Islet precursor cell (in vitro differentiated cells): ENCODE results near the gene IFT27.

Experiments used
- DNase-seq: peaks from one replicate; pipeline ENCODE4 v3.0.0-alpha.2; 2018

The IFT27 gene, protein sequence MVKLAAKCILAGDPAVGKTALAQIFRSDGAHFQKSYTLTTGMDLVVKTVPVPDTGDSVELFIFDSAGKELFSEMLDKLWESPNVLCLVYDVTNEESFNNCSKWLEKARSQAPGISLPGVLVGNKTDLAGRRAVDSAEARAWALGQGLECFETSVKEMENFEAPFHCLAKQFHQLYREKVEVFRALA

DNA sequence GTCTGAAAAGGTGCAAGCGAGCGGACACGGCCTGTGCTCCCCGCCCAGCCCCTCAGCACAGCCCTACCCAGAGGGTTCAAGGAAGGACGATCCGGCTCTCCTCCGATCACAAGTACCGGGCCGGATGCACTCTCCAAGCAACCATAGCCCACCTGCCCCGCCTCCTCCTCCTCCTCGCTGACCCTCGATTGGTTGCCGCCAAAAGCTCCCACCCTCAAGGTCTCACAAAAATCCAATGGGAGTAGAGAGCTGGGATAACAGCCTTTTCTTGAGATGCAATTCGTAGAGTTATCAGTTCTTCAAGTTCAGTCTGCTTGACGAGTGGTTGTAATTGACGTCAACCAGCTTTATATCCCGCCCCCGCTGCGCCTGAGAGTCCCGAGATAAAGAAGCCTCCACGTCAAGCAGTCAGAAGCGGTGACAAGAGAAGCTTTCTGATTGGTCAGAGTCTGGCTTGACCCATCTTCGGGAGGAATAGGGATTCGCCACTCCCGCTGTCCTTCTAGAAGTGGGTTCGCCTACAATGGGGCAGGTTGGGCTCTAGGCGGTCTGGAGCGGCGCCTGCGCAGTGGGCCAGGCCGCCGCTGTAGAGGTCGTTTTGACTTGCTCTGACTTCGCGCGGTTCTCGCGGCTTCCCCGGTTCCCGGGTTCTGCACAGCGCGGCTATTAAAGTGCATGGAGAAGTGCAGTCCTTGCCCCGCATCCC is at the start of gene IFT27:
Gene IFT27, minus strand, starts transcription at position 156 of the 706 bp plus-strand sequence. CDS start 412 bp downstream, outside the sequence.
- DNase-seq: peak; percentile 100

DNA sequence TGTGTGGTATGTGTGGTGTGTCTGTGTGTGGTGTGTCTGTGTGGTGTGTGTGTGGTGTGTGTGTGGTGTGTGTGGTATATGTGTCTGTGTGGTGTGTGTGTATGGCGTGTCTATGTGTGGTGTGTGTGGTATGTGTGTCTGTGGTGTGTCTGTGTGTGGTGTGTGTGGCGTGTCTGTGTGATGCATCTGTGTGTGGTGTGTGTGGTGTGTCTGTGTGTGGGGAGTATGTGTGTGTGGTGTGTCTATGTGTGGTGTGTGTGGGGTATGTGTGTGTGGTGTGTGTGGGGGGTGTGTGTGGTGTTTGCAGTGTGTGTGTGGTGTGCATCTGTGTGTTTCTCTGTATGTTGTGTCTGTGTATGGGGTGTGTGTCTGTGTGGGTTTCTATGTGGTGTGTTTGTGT is 48.7 kb upstream of the IFT27 start:
- no peak for DNase-seq

DNA sequence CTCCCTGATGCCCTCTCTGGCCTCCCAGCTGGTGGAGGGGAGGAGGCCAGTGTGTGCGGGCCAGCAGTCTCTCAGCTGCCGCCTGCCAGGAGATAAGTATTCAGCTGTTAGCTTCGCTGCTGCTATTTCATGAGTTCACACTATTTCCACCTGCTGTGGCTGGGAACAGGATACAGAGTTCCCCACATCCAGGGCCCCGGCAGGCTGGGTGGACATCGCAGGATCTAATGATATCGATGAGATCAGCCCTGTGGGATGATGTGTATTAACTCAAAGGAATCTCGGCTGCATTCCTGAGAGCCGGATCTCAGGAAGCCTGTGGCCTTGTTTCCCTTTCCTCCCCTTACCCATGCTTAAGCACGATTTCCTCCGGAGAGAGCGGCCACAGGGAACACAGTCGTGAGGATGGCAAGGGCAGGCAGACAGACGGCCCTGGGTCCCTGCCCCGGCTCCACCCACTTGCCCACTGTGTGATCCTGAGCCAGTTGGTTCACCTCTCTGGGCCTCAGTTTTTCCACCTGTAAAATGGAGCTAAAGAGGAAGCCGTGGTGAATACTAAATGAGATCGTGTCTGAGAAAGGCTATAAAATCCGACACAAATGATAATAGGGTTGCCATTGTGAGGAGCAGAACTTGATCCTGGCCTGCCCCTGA is 47.4 kb upstream of the IFT27 start:
- no peak for DNase-seq

DNA sequence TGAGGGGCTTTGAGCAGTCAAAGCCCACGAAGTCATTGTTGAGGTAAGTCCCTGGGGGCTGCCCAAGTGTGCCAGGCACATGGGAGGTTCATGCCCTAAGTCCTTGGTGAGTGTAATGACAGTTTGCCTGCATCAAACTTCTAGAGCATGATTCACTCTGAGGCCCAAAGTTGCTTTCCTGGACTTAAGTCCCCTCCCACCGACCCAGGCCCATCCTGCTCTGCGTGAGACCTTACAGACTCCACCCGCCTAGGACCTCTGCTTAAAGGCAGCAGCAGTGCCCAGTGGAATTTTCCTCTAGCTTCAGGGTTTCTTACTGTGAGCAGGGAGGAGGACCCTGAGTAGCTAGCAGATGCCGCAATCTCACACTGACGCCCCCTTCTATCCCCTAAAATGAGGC is 46.7 kb upstream of the IFT27 start:
- peak; percentile 77 for DNase-seq

DNA sequence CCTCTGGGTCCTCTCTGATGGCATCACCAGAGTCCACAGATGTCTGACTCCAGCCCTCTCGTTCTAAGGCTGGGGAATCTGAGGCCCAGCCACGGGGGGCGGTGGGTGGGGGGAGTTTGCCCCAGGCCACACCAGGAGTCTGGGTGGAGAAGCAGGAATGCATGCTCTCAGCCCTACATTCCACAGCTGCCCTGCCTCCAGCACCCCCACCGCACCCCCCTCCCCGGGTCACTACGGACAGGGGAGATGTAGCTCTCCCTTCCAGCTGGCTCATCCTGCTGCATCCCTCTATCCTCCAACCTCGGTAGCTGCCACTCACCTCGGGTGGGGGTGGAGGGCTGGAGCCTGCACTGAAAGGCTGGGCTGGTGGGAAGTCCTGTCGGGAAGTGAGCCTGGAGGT is 43.2 kb upstream of the IFT27 start:
- DNase-seq: peak; percentile 79

DNA sequence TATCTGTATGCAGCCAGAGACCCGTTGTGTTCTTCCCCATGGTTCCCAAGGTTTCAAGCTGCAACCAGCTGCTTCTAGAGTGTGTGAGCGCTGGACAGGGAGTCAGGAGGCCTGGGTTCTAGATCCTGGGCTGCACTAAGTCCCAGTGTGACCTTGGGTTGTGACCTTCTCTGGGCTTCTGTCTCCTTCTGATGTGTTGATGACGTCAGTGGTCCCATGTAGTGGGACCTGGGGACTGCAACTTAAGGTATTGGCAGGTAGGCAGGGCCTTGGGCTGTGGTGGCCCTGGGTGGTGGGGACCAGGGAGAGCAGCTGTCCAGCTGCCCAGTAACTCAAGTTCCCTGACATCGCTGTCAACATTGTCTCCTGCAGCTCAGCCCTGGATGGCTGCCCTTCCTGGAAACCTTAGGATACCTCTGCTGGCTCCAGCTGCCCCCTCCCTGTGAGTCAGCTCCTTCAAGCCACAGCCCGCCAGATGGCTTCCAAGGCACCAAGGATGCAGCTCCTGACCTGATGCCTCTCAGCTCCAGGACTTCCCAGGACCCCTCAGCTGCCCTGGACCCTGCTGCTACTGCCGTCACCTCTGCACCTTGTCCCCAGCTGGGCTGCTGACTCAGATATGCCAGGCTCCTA is 42.2 kb upstream of the IFT27 start:
- no peak for DNase-seq

DNA sequence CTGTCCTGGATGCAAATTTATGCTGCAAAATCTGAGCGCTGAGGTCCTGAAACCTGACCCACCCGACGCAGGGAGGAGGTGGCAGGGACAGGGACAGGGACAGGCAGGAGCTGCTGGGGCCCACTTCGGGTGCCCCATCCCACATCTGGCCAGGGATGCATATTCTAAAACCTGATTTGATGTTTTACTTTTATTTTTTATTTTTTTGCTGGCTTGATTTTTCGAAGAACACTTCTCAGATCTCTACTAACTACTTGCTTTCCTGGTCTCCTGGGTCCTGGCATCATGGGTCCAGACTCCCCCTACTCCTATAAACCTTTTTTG is 41.6 kb upstream of the IFT27 start:
- DNase-seq: no peak

DNA sequence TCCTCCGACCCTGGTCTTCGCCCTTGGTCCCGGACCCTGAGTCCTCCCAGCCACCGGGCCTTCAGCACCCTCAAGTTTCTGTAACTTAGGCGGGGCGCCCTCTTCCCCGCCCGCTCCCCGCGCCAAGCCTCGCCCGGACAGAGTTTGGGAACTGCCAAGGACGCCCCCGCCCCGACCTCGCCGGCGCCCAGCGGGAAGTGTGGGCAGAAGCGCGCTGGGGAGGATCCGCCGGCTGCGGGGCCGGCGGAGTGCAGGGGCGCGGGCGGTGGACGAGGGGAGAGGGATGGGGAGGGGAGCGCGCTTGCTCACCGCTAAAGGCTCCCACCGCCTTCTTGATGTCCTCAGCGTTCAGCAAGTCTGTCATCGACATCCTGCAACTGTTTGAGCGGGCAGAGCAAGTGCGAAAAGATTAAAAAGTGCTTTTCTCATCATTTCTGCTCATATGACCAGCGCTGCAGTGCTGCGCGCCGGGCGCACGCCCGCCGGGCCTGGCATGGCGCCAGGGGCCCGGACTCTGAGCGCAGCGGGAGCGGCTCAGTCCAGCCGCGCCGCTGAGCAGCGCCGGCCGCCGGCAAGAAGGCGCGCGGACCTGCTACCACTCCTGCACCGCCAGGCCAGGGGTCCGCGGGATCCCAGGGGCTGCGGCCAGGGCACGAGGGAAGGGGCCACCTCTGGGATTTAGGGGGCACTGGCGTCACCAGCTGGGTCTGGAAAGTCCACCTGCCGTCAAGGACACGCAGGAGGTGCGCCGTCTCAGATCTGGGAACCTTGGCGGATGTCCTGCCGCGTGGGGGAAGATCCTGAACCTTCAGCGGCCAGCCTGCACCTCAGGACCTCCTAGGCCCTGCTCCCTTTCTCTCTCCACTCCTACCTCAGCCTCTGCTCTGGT is 41.0 kb upstream of the IFT27 start, which contains the start of gene PVALB:
Gene PVALB, minus strand, starts transcription at position 400 of the 889 bp plus-strand sequence. Its CDS starts 30 bp downstream, at position 370.
- no peak for DNase-seq

DNA sequence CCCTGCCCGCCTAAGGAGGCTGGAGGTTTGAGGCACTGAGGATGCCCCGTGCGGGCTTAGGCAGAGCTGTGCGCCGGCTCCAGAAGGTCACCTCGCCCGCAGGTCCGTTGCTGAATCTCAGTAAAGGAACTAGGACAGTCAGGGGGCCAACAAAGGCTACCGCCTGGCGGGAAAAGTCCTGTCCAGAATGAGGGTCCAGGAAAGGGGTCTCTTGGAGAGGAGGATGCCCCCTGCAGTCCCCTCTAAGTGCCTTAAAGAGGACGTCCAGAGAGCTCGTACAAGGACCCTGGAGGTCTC is 40.4 kb upstream of the IFT27 start:
- no peak for DNase-seq

DNA sequence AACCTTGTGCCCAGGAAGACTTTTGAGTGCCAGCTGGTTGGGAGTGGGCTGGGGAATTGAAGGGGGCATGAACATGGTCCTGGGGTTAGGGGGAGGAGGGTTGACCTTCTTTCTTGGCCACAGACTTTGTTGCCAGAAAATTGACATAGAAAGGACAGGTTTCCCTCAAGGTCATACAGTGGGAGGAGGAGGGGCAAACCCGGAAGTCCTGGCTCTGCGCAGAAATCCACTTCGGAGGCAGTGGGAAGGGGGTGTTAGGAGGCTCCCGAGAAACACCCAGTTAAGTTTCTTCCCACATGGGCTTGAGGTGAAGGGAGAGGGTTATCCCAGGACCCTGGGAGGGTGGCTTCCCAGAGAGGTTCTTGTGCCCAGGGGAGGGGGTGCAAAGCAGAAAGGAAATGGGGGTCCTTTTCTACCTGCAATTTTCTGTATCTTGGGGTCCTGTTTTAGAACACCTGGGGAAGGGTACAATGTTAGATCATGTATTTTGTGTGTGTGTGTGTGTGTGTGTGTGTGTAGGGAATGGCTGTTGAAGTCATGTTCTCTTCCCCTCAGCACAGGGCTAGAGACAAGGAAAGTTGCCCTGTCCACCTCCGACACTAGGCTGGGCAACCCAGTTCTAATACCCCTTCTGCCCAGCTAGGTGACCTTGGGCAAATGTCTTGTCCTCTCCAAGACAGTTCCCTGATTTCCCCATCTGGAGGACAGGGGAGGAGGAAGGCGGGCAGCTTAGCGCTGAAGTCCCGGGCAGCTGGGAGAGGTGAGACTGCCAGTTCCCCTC is 39.8 kb upstream of the IFT27 start:
- no peak for DNase-seq

DNA sequence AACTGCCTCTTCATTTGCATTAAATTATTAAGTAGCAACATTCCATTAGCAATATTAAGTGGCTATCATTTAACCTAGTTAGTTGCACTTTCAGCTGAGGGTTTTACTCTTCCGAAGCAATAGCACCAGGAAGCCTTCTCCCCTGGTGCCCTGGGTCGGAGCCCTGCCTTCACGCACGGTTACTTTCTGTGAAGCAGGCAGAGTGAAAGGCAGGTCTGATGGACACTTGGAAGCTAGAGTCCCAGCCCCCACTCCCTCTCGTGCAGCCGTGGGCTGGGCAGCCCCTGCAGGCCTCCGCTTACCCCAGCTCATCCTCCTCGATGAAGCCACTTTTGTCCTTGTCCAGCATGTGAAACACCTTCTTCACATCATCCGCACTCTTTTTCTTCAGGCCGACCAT is 38.9 kb upstream of the IFT27 start:
- DNase-seq: no peak

DNA sequence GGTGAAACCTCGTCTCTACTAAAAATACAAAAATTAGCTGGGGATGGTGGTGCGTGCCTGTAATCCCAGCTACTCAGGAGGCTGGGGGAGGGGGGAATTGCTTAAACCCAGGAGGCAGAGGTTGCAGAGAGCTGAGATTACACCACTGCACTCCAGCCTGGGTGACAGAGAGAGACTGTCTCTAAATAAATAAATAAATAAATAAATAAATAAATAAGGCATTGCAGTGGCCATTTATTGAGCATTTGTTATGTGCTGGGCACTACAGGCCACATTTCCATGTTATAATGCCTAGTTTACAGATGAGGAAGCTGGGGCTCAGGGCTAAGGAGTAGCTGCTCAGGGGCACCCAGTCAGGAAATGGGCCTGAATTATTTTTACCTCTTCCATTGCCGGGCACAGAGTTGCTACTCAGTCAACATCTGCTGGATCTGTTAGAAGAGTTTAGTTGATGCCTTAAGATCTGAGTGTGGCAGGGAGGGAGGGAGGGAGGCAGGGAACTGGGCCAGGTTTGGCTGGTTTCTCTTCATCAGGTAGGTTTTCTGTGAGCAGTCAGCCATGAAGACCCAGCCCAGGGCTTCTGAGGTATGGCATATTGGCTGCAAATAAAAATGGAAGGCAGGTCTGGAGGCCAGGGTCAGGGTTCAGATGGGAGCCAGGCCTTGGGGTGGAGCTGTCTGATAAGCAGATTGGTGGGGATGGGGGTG is 35.3 kb upstream of the IFT27 start:
- no peak for DNase-seq

DNA sequence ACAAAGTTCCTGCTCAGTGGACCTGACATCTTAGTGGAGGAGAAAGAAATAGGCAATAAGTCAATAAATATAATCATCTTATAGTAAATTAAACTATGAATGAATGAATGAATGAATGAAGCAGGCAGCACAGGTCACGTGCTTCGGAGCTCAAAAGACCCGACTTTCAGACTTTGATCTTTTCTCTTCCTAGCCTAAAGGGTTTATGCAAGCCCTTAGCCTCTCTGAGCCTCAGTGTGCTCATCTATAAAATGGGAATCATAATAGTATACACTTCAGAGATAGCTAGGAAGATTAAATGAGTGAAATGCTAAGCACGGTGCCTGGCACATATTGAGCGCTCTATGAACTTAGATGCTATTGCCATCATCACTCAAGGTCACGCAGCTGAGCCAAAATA is 33.4 kb upstream of the IFT27 start:
- DNase-seq: no peak

DNA sequence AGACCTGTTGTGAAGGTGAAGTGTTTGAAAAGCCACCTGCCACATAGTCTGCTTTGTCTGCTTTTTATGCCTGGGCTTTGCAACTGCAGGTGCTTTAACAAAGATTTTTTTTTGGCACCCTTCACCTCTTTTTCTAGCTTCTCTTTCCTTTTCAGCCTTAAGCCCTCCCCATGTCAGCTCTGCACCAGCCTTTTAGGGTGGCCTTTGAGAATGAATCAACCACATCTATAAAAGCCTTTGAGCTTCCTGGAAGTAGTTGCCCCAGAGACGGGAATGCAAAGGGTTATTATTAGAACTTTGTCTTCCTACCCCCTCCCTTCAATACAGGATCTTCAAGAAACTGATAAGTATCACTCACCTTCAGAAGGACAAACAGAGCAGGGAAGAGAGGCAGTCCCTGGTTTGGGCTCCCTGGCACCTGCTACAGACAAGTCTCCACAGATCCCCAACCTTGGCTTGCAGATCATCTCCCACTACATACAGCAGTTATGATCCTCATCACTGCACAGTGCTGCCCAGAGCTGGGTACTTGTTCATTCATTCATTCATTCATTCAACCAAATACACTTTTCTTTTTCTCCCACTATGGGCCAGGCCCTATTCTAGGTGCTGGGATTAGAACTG is 32.9 kb upstream of the IFT27 start:
- no peak for DNase-seq

DNA sequence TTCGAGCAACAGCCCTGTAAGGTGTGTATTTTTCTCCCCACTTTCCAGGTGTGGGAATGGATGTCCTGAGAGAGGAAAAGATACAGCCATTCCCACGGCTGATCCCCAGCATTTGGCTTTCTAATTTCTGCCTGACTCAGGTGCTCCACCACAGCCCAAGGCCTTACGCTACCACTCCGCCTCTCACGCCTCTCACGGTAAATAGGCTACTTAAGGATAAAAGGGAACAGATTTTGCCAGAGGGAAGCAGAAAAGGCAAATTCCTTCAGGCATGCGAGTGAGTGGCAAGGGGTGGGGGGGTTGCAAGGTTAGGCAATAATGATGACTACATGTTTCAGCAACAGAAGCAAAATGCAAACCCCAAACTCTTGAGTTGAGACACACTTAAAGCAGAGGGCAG is 31.7 kb upstream of the IFT27 start:
- peak; percentile 62 for DNase-seq

DNA sequence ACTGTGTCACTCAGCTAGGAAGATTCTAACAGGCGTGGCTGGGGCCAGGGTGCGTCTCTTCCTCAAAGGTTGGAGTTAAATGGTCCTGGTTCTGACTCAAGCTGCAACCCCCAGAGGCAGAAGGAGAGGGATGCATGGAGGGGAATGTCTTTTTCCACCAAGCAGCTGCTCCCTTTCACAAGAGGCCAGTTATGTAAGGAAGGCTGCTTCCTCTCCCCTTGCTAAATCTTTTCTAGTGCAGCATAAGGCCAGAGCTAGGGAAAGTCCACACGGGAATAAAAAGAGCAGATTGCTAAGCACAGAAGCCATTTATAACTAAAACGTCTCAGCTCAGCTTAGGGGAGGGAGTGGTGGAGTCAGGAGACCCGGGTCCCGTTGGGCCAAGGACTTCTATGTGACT is 30.9 kb upstream of the IFT27 start:
- DNase-seq: no peak

DNA sequence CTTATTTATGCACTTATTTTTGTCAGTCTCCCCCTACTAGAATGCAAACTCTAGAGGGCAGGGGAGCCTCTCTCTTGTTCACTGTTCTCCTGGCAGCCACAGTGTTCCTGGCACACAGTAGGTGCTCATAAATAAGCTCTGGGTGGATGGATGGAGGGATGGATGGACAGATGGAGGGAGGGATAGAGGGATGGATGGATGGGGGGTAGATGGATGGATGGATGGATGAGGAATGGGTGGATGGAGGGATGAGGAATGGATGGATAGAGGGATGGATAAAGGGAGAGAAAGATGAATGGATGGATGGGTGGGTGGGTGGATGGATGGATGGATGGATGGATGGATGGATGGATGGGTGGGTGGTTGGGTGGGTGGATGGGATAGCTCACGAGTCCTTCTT is 27.4 kb upstream of the IFT27 start:
- DNase-seq: no peak

DNA sequence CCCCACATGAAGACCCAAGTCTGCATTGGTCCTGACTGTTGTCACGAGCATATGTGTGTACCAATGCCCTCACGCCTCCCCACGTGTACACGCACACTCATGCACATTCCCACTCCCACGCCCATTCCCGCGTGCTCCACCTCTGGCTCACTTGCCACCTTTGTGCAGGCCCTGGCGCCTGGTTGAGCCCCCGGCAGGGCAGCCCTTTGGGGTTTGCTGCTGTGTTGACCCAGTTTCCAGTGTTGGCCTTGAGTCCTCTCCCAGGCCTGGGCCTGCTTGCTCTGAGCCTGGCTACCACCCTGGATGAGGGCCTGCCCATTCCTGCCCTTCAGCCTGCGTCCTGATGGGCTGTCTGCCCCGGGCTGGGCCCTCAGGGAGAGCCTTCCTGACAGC is 22.8 kb upstream of the IFT27 start:
- no peak for DNase-seq

DNA sequence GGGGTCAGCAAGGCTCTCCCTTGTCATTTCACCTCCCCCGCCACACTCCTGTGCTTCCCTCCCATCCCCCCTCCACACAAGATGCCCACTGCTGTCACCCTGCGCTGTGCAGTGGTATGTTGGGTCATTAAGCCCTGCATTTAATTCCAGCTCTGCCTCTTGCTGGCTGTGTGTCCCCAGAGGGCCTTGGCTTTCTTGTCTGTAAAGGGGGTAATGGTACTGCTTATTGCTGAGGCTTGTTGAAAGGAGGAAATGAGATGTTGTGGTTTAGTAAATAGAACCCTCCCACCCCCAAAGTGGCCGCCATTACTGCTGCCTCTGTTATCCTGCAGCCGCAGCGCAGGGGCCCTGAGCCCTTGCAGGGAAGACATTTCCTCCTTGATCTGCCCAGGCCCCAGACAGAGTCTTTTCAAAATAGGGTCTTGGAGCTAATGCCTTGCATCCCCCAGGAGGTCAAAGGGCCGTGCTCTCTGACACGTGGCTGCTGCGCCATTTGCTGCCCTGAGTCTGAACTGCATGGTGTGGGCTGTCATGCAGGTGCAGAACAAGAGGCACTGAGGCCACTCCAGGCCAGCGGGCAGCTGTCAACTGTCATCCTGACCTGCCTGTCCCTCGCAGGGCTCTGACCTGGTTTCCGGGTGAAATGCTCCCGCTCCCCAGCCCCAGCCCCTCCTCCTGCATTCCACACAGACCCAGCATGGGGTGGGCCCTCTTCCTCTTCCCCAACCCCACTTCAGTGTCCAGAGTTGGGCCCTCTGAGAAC is 22.2 kb upstream of the IFT27 start:
- DNase-seq: no peak

DNA sequence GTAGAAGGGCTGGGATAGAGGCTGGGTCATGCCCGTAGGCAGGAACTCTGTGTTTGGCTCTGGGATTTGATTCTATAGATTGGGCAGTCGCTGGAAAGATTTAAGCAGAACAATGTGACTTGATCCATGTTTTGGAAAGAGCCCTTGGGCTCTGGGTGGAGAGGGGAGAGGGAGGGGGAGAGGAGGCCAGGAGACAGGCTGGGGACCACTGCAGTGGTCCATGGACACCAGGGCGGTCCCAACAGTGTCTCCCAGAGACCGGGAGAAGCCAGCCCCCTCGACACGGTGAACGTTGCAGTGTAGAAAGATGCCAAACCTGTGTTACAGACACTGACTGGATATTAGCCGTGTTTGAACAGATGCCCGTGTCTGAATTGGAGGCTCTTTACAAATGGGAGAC is 21.5 kb upstream of the IFT27 start:
- no peak for DNase-seq
